NT2/D1 (cell line): ENCODE measurements around the gene AHDC1.
A peak's percentile ranks its signal among the peaks of the same experiment; 100 is the strongest.

Source experiments
- DNase-seq: peaks from one replicate; pipeline ENCODE4 v3.0.0-alpha.2; 2011; ENCODE audit warnings: low read depth, low spot score
- H3K27me3 ChIP-seq: 2 replicates; pipeline ENCODE4 v1.6.0; 2011; ENCODE audit warnings: mild to moderate bottlenecking; ENCODE audit not compliant: insufficient read length, insufficient read depth
- H3K36me3 ChIP-seq: 2 replicates; pipeline ENCODE4 v1.6.1; 2011; ENCODE audit warnings: mild to moderate bottlenecking, low read length, mixed read lengths; ENCODE audit not compliant: insufficient read depth, insufficient read length
- H3K4me1 ChIP-seq: 2 replicates; pipeline ENCODE4 v1.5.1; 2011; ENCODE audit not compliant: insufficient read depth, insufficient read length
- H3K4me3 ChIP-seq: 2 replicates; pipeline ENCODE4 v1.5.1; 2011; ENCODE audit warnings: low read depth; ENCODE audit not compliant: insufficient read length
- H3K9ac ChIP-seq: 2 replicates; pipeline ENCODE4 v1.6.0; 2011; ENCODE audit warnings: low read depth; ENCODE audit not compliant: insufficient read length
- H3K9me3 ChIP-seq: 2 replicates; pipeline ENCODE4 v1.5.1; 2011; ENCODE audit warnings: mild to moderate bottlenecking, low read length; ENCODE audit not compliant: insufficient read depth
- SUZ12 ChIP-seq: IDR thresholded peaks from 2 replicates; pipeline ENCODE4 v1.6.1; 2011; ENCODE audit not compliant: insufficient read length, insufficient read depth; ENCODE audit errors: extremely low read depth
- YY1 ChIP-seq: IDR thresholded peaks from 2 replicates; pipeline ENCODE4 v1.6.1; 2011; ENCODE audit not compliant: insufficient read length, insufficient read depth
- ZNF274 ChIP-seq: IDR thresholded peaks from 2 replicates; pipeline ENCODE4 v1.6.1; 2011; ENCODE audit warnings: mild to moderate bottlenecking, low read depth, low read length

The AHDC1 gene

GRCh38 chr1:27571439-27572018, 32.4 kb downstream of the AHDC1 start:
- Histone ChIP-seq H3K4me1 (peaks cover 71% of the 10 kb centered on the region), H3K9me3 (no peaks in the 10 kb centered on the region), H3K9ac (peak overlapping the region; percentile 74), H3K36me3 (peaks cover 13% of the 10 kb centered on the region), H3K4me3 (peak overlapping the region; percentile 1), H3K27me3 (no peaks in the 10 kb centered on the region)
- TF ChIP-seq YY1 (no peak), SUZ12 (peak; percentile 19), ZNF274 (no peak)
- DNase-seq = no peak

- H3K9ac ChIP-seq = peak overlapping the region; percentile 74
- peaks cover 76% of the 10 kb centered on the region for H3K4me1 ChIP-seq
- H3K36me3 ChIP-seq = peaks cover 16% of the 10 kb centered on the region
- TF ChIP-seq SUZ12 = no peak
- TF ChIP-seq YY1 = no peak
- TF ChIP-seq ZNF274 = no peak
- no peaks in the 10 kb centered on the region for H3K9me3 ChIP-seq
- H3K27me3 ChIP-seq = no peaks in the 10 kb centered on the region
- DNase-seq = no peak
- H3K4me3 ChIP-seq = no peak overlapping the region
Observed at GRCh38 chr1:27570784-27571183, 33.2 kb downstream of the AHDC1 start.

DNA sequence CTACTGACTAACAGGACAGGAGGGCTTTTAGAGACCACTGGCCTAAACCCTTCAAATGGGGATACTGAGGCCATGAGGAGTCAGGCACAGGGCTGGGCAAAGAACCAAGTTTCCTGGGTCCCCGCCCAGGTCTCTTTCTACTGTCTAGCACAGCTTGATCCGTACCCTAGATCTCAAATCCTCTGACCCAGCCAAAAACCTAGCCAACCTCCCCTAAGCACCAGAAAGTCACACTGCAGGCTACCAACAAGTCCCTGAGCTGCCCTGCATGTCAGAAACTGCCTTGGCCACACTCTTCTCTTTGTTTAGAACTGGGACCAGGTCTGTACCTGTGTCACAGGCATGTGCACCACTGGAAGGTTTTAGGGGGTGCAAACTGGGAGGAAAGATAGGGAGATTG, 33.6 kb downstream of the AHDC1 start:
- Histone ChIP-seq H3K9ac (peak overlapping the region; percentile 74), H3K9me3 (no peaks in the 10 kb centered on the region), H3K36me3 (peaks cover 20% of the 10 kb centered on the region), H3K27me3 (no peaks in the 10 kb centered on the region), H3K4me1 (peaks cover 79% of the 10 kb centered on the region), H3K4me3 (no peak overlapping the region)
- DNase-seq = no peak
- TF ChIP-seq ZNF274 = no peak
- no peak for TF ChIP-seq SUZ12
- no peak for TF ChIP-seq YY1

DNA sequence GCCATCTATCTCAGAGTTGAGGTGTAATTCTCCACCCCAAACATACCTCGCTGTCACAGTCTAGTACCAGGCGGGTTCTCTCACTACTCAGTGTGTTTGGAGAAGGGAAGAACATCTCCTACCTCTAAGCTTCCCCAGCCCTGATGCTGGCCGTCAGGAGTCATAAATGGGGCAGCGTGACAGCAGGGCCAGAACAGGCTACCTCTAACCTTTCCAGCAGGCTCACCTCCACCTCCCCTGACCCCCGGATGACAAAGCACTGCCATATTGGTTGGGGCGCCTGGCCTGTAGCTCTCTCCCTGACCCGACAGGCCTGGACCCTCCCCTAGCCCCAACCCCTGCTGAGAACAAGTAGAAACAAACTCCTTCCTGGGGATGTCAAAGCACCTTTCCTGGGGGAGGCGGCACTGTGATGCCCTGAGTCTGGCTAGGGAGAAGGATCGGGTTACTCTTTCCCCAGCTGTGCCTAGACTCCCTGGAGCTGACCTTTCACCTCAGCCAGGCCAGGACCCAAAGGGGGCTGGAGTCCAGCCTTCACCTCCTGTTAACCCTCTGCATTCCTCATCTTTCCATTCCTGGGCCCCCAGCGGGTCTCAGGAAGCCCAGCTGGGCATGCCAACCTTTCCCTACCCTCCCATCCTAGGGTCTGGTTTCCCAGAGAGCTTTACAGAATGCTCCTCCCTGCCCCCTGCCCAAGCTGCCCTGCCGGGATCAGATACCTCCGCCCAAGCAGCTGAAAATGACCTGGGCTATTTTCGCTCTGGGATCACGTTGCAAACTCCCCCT, 34.2 kb downstream of the AHDC1 start:
- TF ChIP-seq YY1 (no peak), SUZ12 (no peak), ZNF274 (no peak)
- DNase-seq = no peak
- peak overlapping the region; percentile 74 for H3K9ac ChIP-seq
- no peak overlapping the region for H3K4me3 ChIP-seq
- H3K27me3 ChIP-seq = no peaks in the 10 kb centered on the region
- peaks cover 83% of the 10 kb centered on the region for H3K4me1 ChIP-seq
- no peaks in the 10 kb centered on the region for H3K9me3 ChIP-seq
- peaks cover 22% of the 10 kb centered on the region for H3K36me3 ChIP-seq

DNA sequence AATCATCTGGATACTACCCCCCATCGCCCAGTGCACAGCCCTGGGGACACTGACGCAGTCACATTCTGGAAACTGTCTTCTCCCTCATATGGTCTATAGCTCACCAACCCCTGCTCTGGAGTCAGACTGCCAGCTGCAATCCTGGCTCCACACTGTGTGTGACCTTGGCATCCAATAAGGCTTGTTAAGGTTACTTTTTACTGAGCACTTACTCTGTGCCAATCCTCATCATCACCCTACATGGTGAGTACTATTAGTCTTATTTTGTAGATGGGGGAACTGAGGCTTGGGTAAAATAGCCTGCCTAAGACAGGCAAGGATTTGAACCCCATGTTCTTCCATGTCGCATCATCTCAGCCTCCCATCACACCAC, 34.9 kb downstream of the AHDC1 start:
- no peak for DNase-seq
- H3K27me3 ChIP-seq = no peaks in the 10 kb centered on the region
- no peak overlapping the region for H3K4me3 ChIP-seq
- H3K4me1 ChIP-seq = peaks cover 83% of the 10 kb centered on the region
- TF ChIP-seq SUZ12 = no peak
- no peak for TF ChIP-seq ZNF274
- no peak for TF ChIP-seq YY1
- H3K9ac ChIP-seq = peak overlapping the region; percentile 68
- H3K36me3 ChIP-seq = peaks cover 17% of the 10 kb centered on the region
- H3K9me3 ChIP-seq = no peaks in the 10 kb centered on the region

DNA sequence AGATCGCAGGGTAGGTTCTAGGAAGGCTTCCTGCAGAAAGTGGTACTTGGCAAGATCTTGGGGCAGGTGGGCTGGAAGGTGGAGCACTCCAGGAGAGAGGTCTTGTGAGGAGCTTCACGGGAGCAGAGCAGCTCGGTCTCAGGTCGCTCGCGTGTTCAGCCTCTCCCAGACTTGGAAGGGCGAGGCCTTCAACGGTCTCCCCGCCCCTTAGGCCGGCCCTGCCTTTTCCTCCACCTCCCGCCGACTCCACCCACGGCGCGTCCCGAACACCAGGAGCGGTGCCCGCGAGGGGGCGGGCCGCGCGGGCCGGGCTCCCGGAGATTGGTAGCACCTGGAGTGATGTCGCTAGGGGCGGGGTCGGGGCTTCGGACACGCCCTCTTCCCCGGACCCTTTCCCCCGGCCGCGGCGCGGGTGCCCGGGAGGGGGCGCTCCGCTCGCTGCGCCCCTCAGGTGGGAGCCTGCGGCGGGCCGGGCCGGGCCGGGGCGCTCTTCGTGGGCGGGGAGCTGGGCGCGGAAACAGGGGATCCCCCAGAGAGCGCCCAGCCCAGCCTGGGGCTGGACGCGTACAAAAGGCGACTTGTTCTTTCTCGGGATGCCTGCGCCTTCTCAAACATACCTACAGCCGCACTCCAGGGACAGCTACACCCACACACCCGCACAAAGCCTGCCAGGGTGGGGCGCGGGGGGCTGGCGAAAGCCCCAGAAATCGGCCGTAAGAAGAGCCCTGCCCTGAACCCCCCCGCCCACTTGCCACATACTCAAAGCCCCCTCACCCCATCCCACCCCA, 35.5 kb downstream of the AHDC1 start:
- peak; percentile 87 for DNase-seq
- H3K4me1 ChIP-seq = peaks cover 83% of the 10 kb centered on the region
- peak overlapping the region; percentile 16 for H3K4me3 ChIP-seq
- peak overlapping the region; percentile 36 for H3K9ac ChIP-seq
- peaks cover 17% of the 10 kb centered on the region for H3K36me3 ChIP-seq
- H3K27me3 ChIP-seq = no peaks in the 10 kb centered on the region
- TF ChIP-seq SUZ12 (no peak), ZNF274 (no peak), YY1 (no peak)
- H3K9me3 ChIP-seq = no peaks in the 10 kb centered on the region

DNA sequence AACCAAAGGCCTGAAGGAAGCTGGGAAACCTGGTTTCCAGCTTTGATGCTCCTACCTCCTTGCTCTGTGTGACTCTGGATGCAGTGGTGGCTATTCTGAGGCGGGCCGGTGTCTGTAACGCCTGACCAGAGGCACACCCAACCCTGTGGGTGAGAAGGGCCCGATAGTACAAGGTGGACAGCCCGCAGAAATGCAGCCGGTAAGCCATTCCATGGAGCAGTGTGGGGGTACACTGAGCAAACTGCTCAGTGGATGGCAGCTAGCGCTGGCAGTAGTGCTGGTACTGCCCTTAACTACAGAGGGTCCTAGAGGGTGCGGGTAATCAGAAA, 36.0 kb downstream of the AHDC1 start:
- H3K9ac ChIP-seq = peak overlapping the region; percentile 14
- H3K36me3 ChIP-seq = peaks cover 17% of the 10 kb centered on the region
- no peak for TF ChIP-seq YY1
- TF ChIP-seq SUZ12 = no peak
- TF ChIP-seq ZNF274 = no peak
- H3K9me3 ChIP-seq = no peaks in the 10 kb centered on the region
- peak overlapping the region; percentile 16 for H3K4me3 ChIP-seq
- no peaks in the 10 kb centered on the region for H3K27me3 ChIP-seq
- peaks cover 83% of the 10 kb centered on the region for H3K4me1 ChIP-seq
- no peak for DNase-seq
